HG02798 (cell line): Measurements from ENCODE around the gene MOGAT2.
"Not testable (repeated sequence)": the region's sequence is repeated elsewhere in the genome, so short reads cannot be mapped to it uniquely, and the experiment has no call there.

ENCODE experiments used
- ATAC-seq: cut with Tn5 transposase; IDR thresholded peaks from one replicate; pipeline ENCODE4 v1.9.1; 2021; ENCODE audit warnings: mild to moderate bottlenecking; ENCODE audit not compliant: unreplicated experiment, poor library complexity

The MOGAT2 gene

GRCh38 chr11:75717608-75718418 lies at the start of gene MOGAT2:
TSS of gene MOGAT2 (plus strand) at chr11:75717838. CDS start at chr11:75717889, 51 bp downstream.
- ATAC-seq, result no peak

GRCh38 chr11:75668451-75669297 lies 49.0 kb upstream of the MOGAT2 start, which contains the start of gene MAP6:
TSS of gene MAP6 (minus strand) at chr11:75669038. CDS start at chr11:75668369, 669 bp downstream.
- no peak for ATAC-seq

- no peak for ATAC-seq
These were observed 43.6 kb upstream of the MOGAT2 start for GRCh38 chr11:75673977-75674582.

- ATAC-seq, result no peak
These were observed 40.4 kb upstream of the MOGAT2 start for GRCh38 chr11:75677275-75677674.

GRCh38 chr11:75677909-75678308 lies 39.7 kb upstream of the MOGAT2 start:
- ATAC-seq, result no peak

- no peak for ATAC-seq
These were observed 38.9 kb upstream of the MOGAT2 start for GRCh38 chr11:75678620-75679259.

- ATAC-seq, result no peak
These were observed 38.1 kb upstream of the MOGAT2 start for GRCh38 chr11:75679566-75679965.

- not testable (repeated sequence) for ATAC-seq
These were observed 33.8 kb upstream of the MOGAT2 start for GRCh38 chr11:75683856-75684255.

- ATAC-seq, result peak; percentile 54
These were observed 27.6 kb upstream of the MOGAT2 start for GRCh38 chr11:75689863-75690609.

- ATAC-seq, result no peak
These were observed 25.8 kb upstream of the MOGAT2 start for GRCh38 chr11:75691804-75692203.

- no peak for ATAC-seq
These were observed 19.6 kb upstream of the MOGAT2 start for GRCh38 chr11:75697906-75698581.

GRCh38 chr11:75700940-75701339 lies 16.7 kb upstream of the MOGAT2 start:
- no peak for ATAC-seq

- ATAC-seq, result no peak
These were observed 13.9 kb upstream of the MOGAT2 start for GRCh38 chr11:75703695-75704237.

GRCh38 chr11:75705541-75705940 lies 12.1 kb upstream of the MOGAT2 start:
- no peak for ATAC-seq

- ATAC-seq, result peak; percentile 72
These were observed 11.3 kb upstream of the MOGAT2 start for GRCh38 chr11:75706260-75706729.

- no peak for ATAC-seq
These were observed 3.4 kb upstream of the MOGAT2 start for GRCh38 chr11:75714211-75714610.

- no peak for ATAC-seq
These were observed 1.9 kb upstream of the MOGAT2 start for GRCh38 chr11:75715688-75716087.

GRCh38 chr11:75716659-75717058 lies 979 bp upstream of the MOGAT2 start:
- ATAC-seq, result no peak
